HG03095 (cell line): ENCODE measurements around the gene TLN1.

Experiments
- ATAC-seq: cut with Tn5 transposase; IDR thresholded peaks from one replicate; pipeline ENCODE4 v1.9.1; 2021; ENCODE audit warnings: moderate library complexity; ENCODE audit not compliant: unreplicated experiment

TLN1 gene

DNA sequence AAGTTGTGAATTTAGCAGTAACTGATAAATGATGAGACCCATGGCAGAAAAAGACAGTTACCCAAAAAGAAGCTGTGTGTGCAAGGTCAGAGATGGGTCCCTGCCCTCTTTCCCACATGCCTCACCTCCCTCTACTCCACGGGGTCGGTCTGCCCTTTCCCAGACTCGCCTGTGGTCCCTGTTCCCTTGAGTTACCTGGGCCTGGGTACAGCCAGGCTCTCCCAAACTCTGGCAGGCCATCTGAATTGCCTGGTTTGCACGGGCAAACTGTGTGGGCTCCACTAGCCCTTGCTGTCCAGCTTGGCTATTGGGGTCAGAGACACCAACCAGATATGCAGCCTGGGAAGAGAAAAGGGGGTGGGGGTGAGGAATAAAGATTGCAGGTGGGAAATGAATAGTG, 23.8 kb downstream of the TLN1 start:
- no peak for ATAC-seq

DNA sequence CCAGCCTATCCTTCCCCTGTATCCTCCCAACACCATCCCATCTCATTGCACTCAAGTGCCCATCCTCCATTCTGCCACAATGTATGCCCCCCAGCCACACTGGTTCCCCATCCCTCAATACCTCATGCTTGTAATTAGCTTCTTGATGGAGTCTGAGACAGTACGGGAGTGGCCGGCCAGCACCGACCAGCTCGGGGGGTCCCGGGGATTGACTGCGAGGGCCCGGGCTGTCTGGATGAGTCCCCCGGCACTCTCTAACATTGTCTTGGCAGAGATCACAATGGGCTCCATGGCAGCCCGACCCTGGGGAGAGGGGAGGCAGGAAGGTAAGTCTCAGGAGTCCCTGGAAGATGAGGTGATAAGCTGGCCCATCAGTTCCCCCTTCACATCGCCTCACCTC, 25.0 kb downstream of the TLN1 start:
- ATAC-seq: no peak

DNA sequence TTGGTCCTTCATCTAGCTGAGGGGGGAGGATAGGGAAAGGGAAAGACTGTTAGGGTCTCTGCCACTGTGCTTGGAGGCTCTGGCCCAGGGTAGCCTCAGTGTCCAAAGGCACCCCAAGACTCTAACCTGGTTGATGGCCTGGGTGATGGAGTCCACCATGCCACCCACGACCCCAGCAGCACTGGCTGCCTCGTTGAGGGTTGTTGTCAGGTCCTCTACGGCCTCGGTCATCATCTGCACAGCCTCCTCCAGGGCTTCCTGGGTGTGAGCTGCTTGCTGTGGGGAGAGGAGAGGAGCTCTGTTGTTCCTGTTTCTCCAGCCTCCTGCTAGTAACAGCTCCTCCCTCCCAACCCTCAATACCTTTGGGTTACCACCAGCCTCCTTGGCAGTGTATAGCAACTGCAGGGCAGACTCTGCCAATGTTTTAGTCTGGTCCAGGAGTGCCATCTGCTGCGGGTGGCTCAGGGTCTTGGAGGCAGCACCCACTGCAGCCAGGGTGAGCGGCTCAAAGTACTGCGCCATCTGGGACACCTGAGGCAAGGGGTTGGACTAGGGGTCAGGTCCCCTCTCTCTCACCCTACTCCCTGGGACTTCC, 26.1 kb downstream of the TLN1 start:
- ATAC-seq: no peak

DNA sequence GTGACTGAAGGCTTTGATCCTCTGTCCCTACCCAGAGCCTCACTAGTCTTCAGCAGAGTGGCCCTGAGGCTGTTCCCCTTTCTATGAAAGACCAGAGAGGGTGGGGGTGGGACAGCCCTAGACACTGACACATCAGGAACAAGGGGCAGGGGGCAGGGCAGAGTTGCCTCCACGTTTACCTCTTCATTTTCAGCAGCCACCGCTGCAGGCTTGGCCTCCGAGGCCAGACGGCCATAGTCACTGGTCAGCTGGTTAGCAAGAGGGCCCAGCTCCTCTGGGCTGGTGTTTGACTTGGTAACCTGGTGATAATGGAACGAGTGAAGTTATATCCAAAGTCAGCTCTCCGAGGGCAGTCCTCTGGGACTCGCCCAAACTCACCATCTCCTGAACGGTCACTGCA, 26.6 kb downstream of the TLN1 start:
- ATAC-seq: no peak

DNA sequence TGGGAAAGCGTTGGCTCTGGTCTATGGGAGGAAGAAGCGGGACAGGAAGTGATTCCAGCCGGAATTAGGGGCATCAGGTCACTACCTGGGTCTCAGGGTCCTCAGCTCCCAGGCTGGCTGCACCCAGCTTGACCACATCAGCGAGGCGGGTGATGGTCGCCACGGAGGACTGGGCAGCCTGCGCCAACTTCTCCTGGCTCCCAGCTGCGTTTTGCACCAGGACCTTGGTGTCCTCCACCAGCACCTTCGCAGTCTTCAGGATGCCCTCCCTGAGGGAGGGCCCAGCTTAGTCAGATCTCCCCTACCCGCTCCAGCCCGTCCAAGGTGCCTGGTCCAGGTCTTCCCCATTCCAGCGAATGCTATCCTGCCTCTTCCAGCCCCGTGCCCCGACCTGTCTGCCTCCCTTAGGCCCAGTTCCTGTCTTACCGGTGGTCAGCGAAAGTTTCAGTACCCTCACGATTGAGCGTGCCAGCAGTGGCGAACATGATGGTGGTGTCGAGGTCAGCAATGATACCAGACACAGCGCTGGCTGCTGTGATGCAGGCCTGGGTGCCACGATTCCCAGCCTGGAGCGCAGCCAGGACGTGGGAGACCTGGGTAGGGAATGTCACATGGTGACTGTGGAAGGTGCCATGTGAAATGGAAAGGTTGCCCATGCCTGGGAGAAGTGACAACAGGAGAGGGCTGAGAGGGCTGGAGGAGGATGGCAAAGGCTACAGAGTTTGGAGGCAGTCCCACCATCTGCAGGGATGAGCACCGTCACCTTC, 27.9 kb downstream of the TLN1 start:
- ATAC-seq: no peak

DNA sequence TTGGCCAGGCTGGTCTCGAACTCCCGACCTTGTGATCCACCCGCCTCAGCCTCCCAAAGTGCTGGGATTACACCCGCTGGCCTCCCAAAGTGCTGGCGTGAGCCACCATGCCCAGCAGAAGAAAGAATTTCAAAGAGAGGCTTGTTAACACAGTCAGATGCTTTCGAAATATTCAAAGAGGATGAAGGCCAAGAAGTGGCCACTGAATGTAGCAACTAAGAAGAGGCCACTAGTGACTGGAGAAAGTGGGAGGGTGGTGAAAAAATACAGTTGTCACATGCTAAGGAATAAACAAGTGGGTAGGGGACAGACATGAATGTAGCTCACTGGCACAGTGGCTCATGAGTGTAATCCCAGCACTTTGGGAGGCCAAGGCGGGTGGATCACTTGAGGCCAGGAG, 29.3 kb downstream of the TLN1 start:
- ATAC-seq: no peak

DNA sequence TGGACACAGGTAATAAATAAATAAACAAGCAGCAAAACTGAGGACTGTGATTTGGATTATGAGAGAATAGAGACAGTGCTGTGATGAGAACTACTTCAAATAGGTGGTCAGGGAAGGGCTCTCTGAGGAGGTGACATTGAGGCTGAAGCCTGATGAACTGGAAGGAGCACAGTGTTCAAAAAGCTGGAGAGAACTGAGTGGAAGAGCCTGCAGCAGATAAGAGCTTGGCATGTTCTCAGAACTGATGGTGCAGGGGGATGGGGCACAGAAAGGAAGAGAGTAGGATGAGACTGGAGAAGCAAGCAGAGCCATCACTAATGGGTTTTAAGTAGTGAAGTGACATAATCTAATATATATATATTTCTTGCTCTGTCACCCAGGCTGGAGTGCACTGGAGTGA, 31.1 kb downstream of the TLN1 start:
- no peak for ATAC-seq

DNA sequence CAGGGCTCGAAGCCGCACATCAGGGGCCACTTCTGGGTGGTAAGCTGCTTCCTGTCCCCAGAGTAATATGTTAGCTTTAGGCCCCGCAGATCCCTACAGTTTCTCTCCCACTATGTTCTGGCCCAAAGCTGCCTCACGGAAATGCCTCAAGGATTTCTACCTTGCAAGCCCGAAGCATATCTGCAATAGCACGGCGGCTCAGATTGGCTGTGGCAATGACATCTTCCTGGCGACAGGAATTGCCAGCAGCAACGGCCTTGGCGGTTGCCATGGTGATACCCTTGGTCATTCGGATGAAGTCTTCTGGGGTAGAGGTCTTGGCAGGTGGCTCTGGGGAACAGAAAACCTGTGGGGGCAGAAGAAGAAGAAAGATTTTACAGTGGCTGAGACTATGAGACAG, 32.0 kb downstream of the TLN1 start:
- ATAC-seq: no peak

DNA sequence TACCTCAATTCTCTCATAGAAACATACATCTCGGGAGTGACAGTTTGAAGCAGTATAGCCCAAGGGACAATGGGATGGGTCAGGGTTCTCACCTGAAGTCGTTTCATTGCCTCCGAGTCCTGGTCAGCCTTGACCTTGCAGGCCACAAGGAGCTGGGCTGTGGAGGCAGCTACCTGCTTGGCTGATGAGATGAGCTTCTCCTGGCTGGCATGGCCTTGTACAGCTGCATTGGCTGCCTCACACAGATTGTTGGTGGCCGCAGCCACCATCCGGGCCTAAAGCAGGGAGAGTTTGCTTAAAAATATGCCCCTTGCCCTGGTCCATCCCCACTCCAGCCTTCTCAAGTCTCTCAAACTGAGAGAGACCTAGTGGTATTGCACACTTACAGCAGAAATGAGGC, 33.8 kb downstream of the TLN1 start:
- no peak for ATAC-seq

DNA sequence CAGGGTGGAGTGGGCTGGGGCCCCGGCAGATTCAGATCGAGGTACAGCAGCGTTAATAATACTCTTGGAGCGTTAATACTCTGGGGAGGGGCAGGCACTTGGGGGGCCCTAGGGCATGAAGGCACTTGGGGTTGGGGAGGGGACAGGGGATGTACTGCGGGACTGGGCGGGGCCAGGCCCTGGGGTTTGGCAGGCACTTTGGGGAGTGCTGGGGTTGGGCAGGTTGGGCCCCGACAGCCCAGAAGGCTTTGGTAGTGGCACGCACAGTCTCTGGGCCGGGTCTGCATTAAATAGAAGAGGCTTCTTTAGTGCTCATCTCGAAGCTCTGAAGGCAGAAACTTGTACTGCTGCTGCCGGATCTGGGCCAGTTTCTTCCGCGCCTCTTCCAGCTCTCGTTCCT, 34.5 kb downstream of the TLN1 start:
- no peak for ATAC-seq

DNA sequence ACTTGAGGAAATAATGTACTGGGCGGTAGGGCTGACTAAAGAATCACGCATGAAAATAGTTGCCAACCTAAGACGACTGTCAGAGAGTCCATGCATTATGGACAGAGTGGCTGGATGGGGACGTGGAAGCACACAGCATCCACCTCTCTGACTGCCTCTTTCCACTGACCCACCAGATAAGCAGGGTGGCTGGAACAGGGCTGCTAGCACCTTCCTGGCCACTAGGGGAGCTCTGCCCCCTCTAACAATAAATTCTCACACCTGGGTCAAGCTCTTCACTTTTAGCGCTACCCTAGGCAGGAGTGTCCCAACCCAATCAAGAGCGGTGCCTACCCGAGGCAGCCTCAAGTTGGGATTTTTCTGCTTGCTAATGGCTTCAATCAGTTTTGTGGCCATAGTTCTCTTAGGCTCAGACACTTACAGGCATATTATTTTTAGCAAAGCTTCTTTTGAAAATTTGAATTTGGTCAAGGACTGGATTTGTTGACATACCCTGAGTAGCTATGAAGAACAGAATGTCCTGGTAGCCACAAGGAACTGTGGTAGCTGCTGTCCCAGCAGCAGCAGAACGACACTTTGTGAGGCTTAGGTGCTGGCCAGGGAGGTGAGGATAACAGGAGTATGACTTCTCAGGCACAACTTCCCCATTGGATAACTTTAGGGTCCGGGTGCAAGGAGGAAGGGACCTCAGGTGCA, 35.3 kb downstream of the TLN1 start:
- ATAC-seq: no peak

DNA sequence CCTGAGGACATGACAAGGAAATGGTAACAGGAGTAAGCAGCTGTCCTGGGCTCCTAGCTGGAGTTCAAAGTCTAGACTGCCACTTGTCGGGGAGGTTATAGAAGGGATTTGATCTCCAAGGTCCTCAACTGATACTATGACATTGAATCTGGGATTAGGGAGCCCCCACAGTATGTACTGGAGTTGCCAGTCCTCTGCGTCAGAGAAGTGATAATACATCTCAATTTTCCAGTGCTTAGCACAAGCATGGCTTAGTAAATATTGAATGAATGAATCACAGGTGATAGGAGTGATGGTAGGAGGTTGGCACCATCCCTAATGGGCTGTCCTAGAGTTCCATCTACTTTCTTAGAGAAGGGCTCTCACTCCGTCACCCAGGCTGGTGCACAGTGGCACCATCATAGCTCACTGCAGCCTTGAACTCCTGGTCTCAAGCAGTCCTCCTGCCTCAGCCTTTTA, 36.0 kb downstream of the TLN1 start:
- no peak for ATAC-seq

DNA sequence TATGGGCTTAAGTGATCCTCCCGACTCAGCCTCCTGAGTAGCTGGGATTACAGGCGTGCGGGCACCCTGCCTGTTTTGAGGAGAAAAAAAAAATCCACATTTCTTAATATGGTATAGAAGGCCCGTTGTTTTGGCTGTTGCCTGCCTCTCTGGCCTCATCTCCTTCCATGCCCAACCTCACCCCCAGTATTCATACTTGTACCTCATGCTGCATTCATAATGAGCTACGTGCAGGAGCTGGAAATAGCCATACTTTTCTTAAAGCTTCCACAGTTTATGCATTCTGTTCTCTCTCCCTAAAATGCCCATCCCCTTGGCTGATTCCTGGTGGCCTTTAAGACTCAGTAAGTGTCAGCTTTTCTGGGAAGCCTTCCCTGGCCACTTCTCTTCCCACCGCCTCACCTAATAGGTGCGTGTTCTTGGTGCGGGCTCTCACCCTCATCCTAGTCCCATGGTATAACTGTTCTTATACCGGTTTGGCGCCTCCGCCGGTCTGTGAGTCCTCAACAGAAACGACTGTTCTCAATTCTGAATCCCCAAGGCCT, 40.2 kb downstream of the TLN1 start:
- ATAC-seq: no peak

DNA sequence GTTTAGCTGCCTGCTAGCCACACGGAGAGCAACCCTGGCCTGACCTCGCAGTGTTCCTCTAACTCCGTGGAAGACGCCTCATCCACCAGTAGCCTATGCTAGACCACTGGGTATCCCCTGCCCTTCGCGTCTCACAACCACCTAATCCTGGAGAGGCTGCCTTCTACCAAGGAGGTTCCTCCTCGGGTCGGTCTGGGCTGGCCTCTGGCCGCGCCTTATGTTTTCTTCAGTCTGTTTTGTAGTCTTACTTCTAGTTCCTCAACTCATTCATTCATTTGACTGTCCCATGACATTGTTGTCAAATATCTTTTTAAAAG, 40.7 kb downstream of the TLN1 start:
- no peak for ATAC-seq

DNA sequence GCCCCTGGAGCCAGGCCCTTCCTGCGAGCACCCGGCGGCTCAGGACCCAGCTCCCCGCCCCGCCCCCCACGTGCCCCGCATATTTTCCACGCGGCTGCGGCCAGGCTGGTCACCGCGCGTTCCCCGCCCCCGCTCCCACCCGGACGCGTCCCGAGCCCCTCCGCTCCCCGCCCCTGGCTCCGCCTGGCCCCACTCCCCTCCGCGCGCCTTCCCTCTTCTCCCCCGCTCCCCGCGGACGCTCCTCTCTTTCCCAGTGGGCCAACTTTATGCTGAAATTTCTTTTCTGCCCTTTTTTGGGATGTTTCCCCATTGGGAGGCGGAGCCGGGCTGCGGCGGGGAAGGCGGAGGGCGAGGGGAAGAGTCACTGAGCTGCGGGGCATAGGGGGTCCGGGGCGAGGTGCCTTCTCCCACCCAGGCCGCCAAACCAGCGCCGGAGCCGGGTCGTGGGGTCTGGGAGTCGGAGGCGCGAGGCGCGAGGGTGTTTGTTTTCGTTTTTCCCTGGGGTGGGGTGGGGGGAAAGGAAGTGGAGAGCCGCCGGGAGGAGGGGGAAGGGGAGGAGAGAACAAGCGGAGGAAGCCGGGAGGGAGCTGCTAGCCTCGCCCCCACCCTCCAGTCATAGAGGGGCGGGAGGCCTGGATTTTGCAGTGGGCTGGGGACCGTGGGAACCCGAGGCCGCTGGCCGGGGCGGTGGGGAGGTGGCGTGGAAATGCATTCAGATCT, 41.2 kb downstream of the TLN1 start:
- ATAC-seq: no peak

DNA sequence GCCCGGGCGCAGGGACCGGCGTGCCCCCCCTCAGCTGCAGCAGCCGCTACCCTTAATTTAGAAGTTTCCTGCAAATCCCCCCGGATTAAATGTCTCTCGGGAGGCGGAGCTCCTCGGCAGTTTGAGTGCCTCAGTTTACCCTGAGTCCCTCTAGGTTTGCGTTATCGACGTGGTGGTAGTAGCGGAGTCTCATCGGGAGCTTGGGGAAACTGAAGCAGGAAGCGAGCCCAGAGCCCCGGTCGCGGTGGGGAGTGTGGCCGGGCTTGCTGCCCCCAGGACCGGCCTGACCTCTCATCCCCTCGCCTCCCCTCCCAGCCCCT, 41.7 kb downstream of the TLN1 start:
- no peak for ATAC-seq

DNA sequence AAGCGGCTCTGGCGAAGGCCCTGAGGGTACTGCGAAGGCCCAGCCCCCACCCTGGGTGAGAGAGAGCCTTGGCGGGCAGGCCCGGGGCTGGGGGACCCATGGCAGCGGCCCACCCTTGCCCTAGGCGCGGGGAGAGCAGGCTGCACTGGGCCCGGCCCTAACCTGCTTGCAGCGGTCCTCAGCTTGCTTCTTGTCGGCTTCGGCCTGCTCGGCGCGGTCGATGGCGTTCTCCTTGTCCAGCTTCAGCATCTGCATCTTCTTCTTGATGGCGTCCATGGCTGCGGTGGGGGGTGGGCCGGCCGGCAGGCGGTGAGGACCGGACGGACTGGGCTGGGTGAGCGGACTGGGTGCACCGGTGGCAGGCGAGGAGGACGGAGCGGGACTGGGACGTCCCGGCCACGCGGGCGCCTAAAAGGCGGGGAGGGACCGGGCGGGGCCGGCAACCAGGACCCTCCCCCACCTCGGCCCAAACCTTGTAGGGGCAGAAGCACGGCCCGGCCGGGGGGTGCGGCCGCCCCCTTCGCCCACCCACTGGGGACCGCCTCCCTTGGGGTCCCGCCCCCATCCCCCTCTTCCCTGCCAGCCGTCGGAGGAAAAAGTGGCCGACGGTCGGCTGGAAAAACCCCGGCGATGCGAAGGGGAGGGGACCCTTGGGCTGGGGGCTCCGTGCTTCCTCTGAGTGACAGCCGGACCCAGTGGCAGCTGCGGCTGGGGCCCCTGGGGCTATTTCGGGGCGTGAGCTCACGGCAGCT, 42.3 kb downstream of the TLN1 start, which contains the start of gene TPM2:
TSS of gene TPM2 (minus strand) at position 384 of the 752 bp plus-strand sequence. CDS start at position 276, 108 bp downstream.
- no peak for ATAC-seq

DNA sequence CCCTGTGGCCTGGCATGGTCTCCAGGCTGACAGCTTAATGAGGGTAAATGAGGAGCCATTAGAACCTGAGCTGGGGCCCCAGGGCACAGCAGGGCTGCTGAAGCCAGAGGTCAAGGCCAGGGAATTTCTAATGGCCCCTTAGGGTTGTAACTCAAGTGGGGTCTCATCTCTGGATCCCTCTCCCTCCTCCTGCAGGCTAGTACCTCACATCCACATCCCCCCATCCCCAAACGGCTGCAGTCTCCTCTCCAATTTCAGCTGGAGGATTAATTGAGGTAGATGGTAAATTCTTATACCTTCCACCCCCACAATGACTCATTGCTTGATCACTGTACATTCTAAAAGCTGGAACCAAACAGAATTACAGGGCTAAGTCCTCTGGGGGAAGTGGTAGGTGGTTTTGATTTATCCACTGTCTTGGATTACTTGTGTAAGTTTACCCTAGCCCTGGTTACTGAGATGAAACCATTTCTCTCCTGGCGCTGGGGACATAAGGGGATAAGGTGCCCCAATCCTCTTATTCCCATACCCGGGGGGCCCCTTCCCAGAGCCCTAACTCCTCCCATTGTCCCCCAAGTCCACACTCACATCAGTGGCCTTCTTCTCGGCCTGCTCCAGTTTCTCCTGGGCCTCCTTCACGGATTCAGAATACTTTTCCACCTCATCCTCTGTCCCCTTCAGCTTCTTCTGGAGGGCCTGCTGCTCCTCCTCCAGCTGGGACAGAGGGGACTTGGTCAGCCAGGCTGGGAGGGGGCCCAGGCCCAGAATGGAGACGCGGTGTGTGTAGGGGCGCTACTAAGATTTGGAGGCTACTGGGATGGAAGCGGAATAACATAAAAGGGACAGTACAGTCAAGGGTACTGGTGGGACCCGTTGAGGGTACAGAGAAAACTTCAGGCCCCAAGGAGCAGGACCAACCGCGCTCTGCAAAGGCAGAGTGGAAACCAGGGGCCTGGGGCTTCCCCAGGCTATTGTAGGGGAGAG, 43.1 kb downstream of the TLN1 start:
- ATAC-seq: no peak

DNA sequence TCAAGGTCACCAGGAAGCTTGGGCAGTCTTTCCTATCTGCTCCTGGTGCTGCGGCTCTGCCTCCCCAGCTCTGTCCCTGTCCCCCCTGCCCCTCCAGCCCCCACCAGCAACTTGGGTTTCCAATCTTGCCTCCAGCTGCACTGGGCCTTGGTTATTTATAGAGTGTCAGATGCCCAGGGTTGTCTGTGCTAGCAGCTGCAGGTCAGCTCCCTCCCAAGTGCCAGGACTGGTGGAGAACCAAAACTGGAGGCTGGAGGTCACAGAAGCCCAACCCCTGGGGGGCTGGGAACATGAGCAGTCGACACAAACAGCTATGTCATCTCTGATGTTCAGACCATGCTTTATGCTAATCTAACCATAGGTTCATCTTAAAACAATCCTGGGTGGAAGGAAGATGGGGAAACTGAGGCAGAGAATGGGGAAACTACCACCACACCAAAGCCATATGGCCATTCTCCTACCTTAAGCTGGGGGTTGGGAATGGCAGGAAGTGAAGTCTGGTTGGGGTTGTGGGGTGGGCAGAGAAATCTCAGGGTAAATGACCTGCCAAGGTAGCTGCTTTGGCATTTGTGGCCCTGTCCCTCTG, 43.9 kb downstream of the TLN1 start:
- ATAC-seq: no peak
